ENCODE measurements around the gene TSPAN9.
"Not testable (repeated sequence)": the region's sequence is repeated elsewhere in the genome, so short reads cannot be mapped to it uniquely, and the experiment has no call there.

The TSPAN9 gene

DNA sequence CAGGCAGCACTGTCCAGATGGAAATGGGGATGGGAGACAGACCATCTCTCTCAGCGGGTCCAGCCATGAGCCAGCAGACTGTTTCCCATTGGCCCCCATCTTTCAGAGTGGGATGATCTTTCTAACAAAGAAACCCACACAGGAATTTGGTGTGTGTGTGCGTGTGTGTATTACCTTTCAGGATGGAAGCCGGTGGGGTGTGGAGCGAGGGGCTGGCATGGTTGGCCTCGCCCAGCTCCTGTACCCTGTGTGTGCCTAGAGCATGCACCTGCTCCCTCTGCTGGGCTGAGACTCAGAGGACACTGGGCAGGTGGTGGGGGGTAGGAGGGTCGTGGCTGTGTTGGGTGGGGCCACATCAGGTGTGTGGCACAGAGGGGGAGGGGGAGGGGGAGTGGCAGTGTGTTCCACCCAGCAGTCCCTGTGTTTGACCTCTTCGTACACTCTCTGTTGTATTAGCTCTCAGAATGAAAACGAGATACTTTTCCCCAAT, 33.0 kb upstream of the TSPAN9 start:
- DNase-seq: no peak

GRCh38 chr12:3045494-3045893, 31.7 kb upstream of the TSPAN9 start:
- DNase-seq: no peak

DNA sequence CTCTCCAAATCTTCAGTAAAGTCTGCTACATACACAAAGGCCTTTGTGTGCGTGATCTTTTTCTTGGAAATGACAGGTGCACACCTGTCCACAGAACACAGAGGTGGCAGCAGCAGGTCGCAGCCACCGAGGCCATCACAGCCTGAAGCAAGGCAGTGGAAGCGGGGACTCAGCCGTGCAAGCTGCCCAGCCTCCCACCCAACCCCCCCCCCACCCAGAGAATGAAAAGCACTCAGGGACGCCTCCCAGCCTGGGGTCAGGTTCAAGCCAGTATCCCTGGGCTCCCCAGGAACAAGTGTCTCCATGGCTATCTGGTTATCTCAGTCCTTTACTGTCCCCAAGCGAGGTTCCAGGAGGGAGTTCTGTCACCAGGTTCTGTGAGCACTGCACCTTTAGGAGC, 31.2 kb upstream of the TSPAN9 start:
- DNase-seq: no peak

DNA sequence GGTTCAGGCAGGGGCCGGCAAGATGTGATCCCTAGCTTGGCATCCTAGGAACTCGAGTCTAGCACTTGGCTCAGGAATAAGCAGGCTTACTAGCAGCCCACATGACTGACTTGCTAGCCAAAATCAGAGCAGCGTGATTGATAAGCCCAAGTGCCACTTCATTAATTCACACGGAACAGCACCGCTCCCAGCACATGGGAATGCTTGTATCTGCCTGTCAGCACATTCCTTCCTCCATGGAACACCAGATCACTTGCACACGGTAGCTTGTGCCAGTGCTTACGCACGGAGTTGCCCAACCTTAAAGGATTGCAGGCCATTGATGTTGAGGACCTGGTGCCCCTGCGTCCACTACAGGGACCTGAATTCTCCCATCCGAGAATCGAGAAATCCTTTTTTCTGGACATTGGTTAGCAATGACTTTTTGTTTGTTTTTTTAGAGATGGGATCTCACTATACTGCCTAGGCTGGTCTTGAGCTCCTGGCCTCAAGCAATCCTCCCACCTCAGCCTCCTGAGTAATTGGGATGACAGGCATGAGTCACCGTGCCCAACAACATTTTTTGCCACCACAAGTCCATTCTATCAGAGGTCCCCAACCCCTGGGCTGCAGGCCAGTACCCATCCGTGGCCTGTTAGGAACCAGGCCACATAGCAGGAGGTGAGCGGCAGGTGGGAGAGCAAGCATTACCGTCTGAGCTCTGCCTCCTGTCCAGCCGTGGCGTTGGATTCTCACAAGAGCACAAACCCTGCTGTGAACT, 30.6 kb upstream of the TSPAN9 start:
- DNase-seq: no peak

- no peak for DNase-seq
Measured at GRCh38 chr12:3047961-3048360, 29.2 kb upstream of the TSPAN9 start.

DNA sequence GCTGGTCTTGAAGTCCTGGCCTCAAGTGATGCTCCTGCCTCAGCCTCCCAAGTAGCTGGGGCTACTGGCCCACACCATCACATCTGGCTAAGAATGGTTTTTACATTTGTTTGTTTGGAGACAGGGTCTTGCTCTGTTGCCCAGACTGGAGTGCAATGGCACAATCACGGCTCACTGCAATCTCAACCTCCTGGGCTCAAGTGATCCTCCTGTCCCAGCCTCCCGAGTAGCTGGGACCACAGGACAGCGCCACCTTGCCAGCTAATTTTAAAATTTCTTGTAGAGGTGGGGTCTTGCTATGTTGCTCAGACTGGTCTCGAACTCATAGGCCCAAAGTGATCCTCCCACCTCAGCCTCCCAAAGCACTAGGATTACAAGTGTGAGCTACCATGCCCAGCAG, 28.6 kb upstream of the TSPAN9 start:
- DNase-seq: no peak

GRCh38 chr12:3049176-3049575, 28.0 kb upstream of the TSPAN9 start:
- no peak for DNase-seq

DNA sequence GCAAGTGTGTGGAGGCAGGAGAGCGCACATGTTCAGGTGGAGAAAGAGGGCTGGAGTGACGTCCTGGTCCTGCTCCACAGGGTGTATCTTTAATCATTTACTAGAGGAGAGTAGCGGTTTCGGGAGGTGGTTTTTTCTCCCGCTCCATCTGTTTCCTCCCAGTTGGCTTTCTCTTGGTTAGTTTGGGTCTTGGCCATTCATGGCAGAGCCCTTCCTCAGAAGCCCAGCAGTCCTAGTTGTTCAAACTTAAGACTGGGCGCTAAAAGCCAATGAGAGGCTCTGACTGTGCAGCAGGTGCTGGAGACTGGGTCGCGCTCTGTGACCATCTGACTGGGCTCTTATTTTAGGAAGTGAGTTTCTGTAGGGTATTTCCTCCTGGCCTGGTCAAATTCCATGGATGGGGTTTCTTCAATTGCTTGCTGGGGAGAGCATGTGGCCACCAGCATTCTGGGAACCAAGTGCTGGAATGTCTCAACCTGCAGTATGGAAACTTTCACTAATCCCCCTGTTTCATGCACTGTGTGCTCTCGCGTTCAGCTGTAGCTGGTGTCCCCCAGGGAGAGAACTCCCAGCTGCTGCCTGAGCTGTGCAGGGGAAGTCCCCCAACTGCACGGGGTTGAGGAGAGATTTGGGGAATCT, 27.4 kb upstream of the TSPAN9 start:
- DNase-seq: no peak

GRCh38 chr12:3054374-3054773, 22.8 kb upstream of the TSPAN9 start:
- DNase-seq: no peak

- DNase-seq: no peak
Measured at GRCh38 chr12:3055026-3055703, 22.0 kb upstream of the TSPAN9 start.

DNA sequence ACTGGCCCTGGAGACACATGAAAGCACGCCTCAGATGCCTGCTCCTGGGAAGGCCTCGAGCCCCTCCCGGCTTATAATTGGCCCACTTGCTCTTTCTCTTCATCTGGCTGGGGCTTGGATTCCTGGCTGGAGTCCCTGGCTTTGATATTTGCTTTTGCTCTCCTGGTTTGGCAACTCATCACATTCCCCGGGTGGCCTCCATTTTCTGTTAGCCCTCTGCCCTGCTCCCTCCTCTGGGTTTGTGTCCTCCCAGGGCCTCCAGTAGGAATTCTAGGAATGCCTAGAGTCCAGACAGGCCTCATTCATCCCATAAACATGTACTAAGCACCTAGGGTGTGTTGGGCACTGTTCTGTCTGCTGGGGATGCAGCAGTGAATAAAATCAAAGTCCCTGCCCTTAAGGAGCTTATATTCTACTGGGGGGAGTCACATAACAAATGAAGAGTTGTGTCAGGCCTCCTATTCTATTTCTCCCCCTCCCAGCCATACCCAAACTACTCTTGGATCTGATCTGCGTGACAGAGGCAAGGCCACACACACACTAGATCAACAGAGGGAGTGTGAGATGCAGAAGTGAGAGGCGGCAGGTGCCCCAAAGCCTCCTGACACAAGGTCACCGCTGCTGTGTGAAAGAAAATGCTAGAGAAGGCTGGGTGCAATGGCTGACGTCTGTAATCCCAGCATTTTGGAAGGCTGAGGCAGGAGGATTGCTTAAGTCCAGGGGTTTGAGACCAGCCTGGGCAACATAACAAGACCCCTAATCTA, 21.3 kb upstream of the TSPAN9 start:
- DNase-seq: no peak

DNA sequence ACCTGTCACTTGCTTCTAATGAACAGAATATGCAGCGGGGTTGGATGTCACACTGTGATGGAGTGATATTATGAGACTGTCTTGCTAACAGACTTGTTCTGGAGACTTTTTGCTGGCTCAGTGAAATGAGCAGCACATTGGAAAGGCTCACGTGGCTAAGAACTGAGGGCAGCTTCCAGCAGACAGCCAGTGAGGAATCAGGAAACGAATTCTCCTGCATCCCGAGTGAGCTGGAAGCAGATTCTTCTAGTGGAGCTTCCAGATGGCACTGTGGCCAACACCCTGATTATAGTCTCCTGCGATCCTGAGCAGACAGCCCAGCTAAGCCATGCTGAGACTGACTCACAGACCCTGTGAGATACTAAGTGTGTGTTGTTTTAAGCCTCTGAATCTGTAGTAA, 16.1 kb upstream of the TSPAN9 start:
- no peak for DNase-seq

DNA sequence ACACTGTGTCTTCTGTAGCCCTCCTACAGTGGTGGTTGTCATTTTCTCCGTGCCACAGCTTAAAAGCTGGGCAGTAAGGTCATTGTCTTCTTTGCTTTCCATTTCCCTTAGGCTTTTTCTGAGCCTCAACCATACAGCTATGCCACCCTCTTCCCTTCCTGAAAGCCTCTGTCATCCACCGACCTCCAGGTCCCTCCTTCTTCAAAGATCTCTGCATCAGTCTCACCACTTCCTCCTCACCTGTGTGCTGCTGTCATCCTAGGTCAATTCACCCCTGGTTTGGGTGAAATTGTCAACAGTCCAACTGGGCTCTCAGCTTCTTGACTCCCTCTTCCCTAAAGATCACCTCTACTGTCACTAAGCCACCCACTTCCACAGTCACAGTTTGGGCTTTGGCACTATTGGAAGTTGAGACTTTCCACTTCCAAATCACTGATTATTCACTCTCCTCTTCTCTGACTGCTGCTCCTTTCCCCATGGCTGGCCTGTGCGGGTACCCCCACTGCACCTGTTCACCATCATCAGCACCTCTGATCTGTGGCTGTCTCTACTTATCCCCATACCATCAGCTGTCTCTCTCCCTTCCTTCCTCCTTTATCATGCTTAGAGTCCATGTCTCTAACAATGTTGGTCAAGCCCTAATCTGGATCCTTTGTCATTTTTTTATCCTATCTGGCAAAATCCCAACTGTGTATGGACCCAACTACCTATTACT, 15.5 kb upstream of the TSPAN9 start:
- no peak for DNase-seq

- no peak for DNase-seq
Measured at GRCh38 chr12:3065300-3065699, 11.9 kb upstream of the TSPAN9 start.

GRCh38 chr12:3065846-3066245, 11.3 kb upstream of the TSPAN9 start:
- not testable (repeated sequence) for DNase-seq

- DNase-seq: no peak
Measured at GRCh38 chr12:3069714-3070113, 7.5 kb upstream of the TSPAN9 start.

DNA sequence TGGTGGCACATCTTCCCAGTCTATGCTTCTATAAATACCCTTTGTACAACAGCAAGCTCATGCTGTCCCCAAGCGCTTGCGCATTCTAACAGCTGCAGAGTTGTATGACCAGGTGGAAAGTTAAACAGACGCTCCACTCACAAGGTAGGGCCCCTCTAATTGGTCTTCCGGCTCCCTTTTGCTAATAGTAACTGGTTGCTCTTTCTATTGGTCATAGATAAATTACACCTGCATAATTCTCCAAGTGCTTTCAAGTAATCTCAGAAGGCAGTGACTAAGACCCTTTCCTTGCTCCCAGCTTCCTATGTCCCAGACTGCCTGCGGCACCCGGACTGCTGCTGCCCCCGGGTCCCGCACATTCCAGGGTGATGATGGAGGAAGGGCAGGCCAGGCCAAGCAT, 6.1 kb upstream of the TSPAN9 start:
- no peak for DNase-seq

DNA sequence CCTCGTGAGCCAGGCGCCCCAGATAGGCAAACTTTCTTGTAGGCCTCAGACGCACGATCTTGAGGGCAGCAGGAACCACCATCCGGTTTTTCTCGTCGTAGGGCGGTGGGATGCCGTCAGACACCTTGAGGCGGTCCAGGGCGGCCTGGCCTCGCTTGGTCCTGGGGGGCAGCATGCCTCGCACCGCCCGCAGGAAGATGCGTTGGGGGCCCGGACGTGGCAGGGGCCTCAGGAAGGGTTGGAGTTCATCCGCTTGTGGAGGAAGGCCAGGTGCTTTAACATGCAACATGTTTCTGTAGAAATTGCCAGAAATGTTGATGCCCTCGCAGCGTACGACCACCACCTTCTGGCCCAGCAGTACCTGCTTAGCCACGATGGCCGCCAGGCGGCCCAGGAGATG, 5.5 kb upstream of the TSPAN9 start:
- no peak for DNase-seq

DNA sequence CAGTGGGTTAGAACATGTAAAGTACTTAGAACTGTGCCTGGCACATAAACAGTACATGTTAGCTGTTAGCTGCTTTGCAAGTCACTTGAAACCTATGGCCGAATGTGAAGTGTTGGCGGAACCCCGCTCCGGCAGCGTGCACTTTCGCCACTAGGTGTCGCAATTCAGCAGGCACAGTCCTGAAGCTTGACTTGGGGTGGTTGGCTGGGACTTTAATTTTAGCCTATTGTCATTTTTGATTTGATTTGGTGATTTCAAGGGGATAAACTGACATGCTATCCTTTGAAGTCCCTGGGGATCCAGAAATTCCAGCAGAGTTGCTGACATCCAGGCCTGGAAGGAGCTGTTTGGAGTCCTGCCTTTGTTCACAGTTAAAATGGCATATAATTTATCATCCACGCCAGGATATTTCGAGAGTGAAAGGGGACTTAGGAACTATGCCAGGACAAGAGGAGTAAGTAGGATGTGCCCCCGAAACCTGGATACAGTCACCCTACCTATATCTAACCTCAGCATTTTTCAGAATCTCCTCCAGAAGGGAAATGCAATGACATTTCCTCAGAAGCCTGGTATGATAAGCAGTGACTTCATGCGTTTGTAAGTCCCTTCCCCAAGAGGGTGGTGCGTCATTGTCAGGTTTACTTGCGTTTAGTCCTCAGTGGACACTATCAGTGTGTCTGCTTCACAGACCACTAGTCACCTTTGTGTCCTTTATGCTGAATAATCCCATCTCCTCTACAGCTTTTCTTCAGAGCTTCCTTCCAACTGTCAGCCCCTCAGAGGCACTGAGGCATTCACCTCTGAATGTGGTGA, 3.5 kb upstream of the TSPAN9 start:
- no peak for DNase-seq

DNA sequence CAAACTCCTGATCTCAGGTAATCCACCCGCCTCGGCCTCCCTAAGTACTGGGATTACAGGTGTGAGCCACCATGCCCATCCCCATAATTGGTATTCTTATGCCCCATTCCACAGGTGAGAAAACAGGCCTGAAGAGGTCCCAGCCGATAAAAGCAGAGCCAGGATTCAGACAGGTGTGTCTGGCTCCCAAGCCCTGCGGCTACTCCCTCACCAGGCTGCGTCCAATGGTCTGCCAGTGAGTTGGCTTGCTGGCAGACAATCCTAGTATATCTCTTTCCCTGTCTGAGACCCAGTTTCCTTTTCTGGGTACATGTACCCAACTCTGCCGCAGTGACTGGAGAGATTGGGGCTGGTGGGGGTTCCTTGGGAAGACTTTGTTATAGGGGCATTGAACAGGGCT, 1.9 kb upstream of the TSPAN9 start:
- DNase-seq: no peak

- DNase-seq: no peak
Measured at GRCh38 chr12:3077572-3078081, 448 bp downstream of the TSPAN9 start.

All from SIG-M5 (cell line).